Measurements from ENCODE around the gene ARHGAP10. TPM values are rescaled to one million over a fixed set of nuclear protein-coding genes. Genes with fewer than 3 reads are reported as not detected.

Gene ARHGAP10
- total RNA-seq, 1 donor from 2014 or later: 111 TPM

DNA sequence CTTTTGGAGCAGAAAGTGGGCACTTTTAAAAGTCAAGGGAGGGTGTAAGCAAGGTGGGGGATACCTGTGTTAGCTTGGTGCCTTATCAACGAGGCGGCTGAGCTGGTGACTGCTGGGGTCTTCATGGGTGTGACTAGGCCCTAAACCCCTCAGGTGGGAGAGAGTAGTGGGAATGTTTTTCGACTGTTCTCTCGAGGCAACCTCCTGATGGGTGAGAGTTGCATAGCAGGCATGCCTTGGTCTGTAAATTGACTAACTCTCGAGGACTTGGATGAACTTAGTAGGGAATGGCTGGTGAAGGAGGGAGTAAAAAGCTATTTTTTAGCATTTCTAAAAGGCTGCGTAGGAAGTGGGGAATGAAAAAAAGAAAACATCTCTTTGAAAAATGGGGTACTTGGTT is 80.0 kb downstream of the ARHGAP10 start:
- H3K4me3 Mint-ChIP-seq (ENCODE audit: unreplicated experiment): no peak overlapping the region
- TF ChIP-seq, protein P1, sequence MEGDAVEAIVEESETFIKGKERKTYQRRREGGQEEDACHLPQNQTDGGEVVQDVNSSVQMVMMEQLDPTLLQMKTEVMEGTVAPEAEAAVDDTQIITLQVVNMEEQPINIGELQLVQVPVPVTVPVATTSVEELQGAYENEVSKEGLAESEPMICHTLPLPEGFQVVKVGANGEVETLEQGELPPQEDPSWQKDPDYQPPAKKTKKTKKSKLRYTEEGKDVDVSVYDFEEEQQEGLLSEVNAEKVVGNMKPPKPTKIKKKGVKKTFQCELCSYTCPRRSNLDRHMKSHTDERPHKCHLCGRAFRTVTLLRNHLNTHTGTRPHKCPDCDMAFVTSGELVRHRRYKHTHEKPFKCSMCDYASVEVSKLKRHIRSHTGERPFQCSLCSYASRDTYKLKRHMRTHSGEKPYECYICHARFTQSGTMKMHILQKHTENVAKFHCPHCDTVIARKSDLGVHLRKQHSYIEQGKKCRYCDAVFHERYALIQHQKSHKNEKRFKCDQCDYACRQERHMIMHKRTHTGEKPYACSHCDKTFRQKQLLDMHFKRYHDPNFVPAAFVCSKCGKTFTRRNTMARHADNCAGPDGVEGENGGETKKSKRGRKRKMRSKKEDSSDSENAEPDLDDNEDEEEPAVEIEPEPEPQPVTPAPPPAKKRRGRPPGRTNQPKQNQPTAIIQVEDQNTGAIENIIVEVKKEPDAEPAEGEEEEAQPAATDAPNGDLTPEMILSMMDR (IDR thresholded peaks at IDR 0.05): no peak
- H3K27me3 Mint-ChIP-seq (ENCODE audit: low read depth): no peaks in the 10 kb centered on the region
- peak overlapping the region; percentile 74 for H3K27ac Mint-ChIP-seq (ENCODE audit: unreplicated experiment)
- H3K36me3 Mint-ChIP-seq (ENCODE audit: low read depth): peaks cover 4% of the 10 kb centered on the region
- peaks cover 95% of the 10 kb centered on the region for H3K4me1 Mint-ChIP-seq (ENCODE audit: low read depth)
- no peak for DNase-seq (ENCODE audit: low spot score)
- H3K9me3 Mint-ChIP-seq (ENCODE audit: low read depth): no peaks in the 10 kb centered on the region

DNA sequence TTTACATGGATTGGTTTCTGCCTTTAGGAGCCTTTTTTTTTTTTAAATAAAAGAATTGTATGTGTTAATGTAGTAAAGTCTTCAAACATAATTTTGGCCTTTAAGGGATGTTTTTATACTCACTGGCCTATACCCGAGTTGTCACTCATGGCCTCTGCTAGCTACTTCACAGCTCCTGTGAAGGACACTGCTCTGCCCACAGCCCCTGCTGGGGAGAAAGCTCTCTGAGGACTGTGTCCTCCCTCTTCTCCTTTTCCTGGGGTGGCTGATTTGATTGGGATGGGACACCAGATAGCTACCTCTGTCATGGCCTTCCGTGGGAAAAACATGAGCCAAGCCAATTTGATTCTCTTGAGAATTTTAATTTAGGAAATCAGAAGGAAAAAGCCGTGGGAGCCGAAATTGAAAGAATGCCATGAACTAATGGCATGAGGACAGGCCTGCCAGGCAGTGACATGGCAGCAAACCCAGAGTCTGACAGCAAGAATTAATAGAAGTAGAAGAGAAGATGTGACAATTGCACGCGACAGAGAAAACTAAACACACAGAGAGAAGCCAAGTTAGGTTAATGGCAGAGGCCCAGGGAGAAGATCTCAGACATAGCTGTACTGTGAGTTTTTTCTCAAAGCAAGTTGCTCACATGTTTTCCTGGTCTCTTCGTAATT is 81.4 kb downstream of the ARHGAP10 start:
- Mint-ChIP-seq H3K27ac (ENCODE audit: unreplicated experiment) (peak overlapping the region; percentile 98), H3K4me3 (ENCODE audit: unreplicated experiment) (peak overlapping the region; percentile 50), H3K4me1 (ENCODE audit: low read depth) (peaks cover 99% of the 10 kb centered on the region), H3K27me3 (ENCODE audit: low read depth) (no peaks in the 10 kb centered on the region), H3K36me3 (ENCODE audit: low read depth) (peaks cover 4% of the 10 kb centered on the region), H3K9me3 (ENCODE audit: low read depth) (no peaks in the 10 kb centered on the region)
- no peak for DNase-seq (ENCODE audit: low spot score)
- TF ChIP-seq, protein P1 (IDR thresholded peaks at IDR 0.05): peak; percentile 30

DNA sequence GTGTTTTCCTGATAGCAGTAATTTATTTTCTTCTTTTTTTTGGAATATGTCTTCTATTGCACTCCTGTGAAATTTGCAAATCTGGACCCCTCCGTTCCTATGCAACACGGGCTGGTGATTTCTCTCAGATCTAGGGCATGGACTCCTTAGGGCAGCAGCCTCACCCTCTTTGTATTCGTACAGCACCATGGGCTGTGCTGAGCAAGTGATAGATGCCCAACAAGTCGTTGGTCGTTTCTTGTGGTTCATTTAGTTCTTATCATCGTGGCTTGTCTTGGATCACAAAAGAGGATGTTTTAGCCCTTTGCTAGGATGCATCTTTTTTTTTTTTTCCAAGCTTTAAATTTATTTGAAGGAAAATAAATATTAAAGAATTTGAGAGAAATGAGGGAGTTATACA is 82.1 kb downstream of the ARHGAP10 start:
- H3K27ac Mint-ChIP-seq (ENCODE audit: unreplicated experiment): peak overlapping the region; percentile 98
- DNase-seq (ENCODE audit: low spot score): no peak
- peaks cover 93% of the 10 kb centered on the region for H3K4me1 Mint-ChIP-seq (ENCODE audit: low read depth)
- H3K36me3 Mint-ChIP-seq (ENCODE audit: low read depth): peaks cover 2% of the 10 kb centered on the region
- no peaks in the 10 kb centered on the region for H3K27me3 Mint-ChIP-seq (ENCODE audit: low read depth)
- H3K4me3 Mint-ChIP-seq (ENCODE audit: unreplicated experiment): no peak overlapping the region
- H3K9me3 Mint-ChIP-seq (ENCODE audit: low read depth): no peaks in the 10 kb centered on the region
- TF ChIP-seq, protein P1 (IDR thresholded peaks at IDR 0.05): no peak

DNA sequence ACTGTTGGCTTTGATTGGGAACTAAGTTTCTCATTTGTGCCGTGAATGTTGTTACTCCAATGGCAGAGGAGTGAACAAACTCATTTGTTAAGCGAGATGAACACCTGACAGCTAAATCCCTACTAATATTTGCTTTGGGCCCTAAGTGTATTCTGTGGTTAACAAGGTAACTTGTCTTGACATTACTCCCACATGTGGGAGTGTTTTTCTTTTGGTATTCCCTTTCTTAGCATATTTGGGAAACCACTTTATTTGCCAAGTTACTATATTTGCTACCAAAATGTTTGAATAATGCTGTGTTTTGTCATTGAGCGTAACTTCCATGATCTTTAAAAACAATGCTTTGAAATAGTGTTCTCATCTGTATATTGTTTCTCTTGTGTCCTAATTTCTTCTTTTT is 82.5 kb downstream of the ARHGAP10 start:
- TF ChIP-seq, protein P1 (IDR thresholded peaks at IDR 0.05): no peak
- Mint-ChIP-seq H3K27me3 (ENCODE audit: low read depth) (no peaks in the 10 kb centered on the region), H3K27ac (ENCODE audit: unreplicated experiment) (peak overlapping the region; percentile 98), H3K9me3 (ENCODE audit: low read depth) (no peaks in the 10 kb centered on the region), H3K4me3 (ENCODE audit: unreplicated experiment) (no peak overlapping the region), H3K36me3 (ENCODE audit: low read depth) (peaks cover 2% of the 10 kb centered on the region), H3K4me1 (ENCODE audit: low read depth) (peaks cover 92% of the 10 kb centered on the region)
- no peak for DNase-seq (ENCODE audit: low spot score)

DNA sequence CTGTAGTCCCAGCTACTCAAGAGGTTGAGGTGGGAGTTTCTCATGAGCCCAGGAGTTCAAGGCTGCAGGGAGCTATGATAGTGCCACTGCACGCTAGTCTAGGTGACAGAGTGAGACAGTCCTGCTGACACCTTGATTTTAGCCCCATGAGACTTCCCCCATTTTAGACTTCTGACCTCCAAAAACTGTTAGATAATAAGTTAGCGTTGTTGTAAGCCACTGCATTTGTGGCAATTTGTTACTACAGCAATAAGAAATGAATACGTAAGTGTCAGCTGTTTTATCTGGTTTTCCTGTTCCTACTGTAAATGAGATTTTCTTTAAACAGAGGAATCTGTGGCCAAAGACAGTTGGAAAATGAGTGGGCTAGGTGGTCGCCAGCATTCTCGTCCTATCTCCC is 83.9 kb downstream of the ARHGAP10 start:
- TF ChIP-seq, protein P1 (IDR thresholded peaks at IDR 0.05): no peak
- Mint-ChIP-seq H3K36me3 (ENCODE audit: low read depth) (no peaks in the 10 kb centered on the region), H3K4me1 (ENCODE audit: low read depth) (peaks cover 83% of the 10 kb centered on the region), H3K9me3 (ENCODE audit: low read depth) (no peaks in the 10 kb centered on the region), H3K4me3 (ENCODE audit: unreplicated experiment) (no peak overlapping the region), H3K27me3 (ENCODE audit: low read depth) (no peaks in the 10 kb centered on the region), H3K27ac (ENCODE audit: unreplicated experiment) (peak overlapping the region; percentile 82)
- DNase-seq (ENCODE audit: low spot score): no peak

Data from chondrocyte (in vitro differentiated cells).